Liver (tissue), 3 donors: ENCODE measurements around the gene USP17L21.
"Not testable (repeated sequence)": the region's sequence is repeated elsewhere in the genome, so short reads cannot be mapped to it uniquely, and the experiment has no call there.

Experiments
- ATF3 ChIP-seq: IDR thresholded peaks from 2 replicates; pipeline ENCODE4 v1.6.1; 2016; ENCODE audit warnings: antibody characterized with exemption
- CTCF ChIP-seq: fragments of 150-350 bp; IDR thresholded peaks from 2 replicates; pipeline ENCODE4 v1.5.1; 2017; ENCODE audit warnings: improper control_type of control experiment, low read depth, low read length; ENCODE audit not compliant: missing input control
- EGR1 ChIP-seq, 2 donors: IDR thresholded peaks; 2 replicates each; pipeline ENCODE4 v1.6.1; 2016 to 2018; ENCODE audit warnings: antibody characterized with exemption in 2 of 2, low read depth in 2 of 2
- FOXA1 ChIP-seq: IDR thresholded peaks from 2 replicates; pipeline ENCODE4 v1.6.1; 2016; ENCODE audit warnings: antibody characterized with exemption
- GABPA ChIP-seq, 2 donors: IDR thresholded peaks in 1 of 2; conservative IDR thresholded peaks in 1 of 2; 2 replicates each; pipeline ENCODE4 v1.6.1; 2016; ENCODE audit warnings: antibody characterized with exemption in 2 of 2, mild to moderate bottlenecking in 1 of 2, moderate library complexity in 1 of 2
- HNF4G ChIP-seq: IDR thresholded peaks from 2 replicates; pipeline ENCODE4 v1.6.1; 2016; ENCODE audit warnings: antibody characterized with exemption
- JUND ChIP-seq, 2 donors: IDR thresholded peaks; 2 replicates each; pipeline ENCODE4 v1.6.1; 2016; ENCODE audit warnings: antibody characterized with exemption in 2 of 2
- RAD21 ChIP-seq, 2 donors: IDR thresholded peaks; 2 replicates each; pipeline ENCODE4 v1.6.1; 2016; ENCODE audit warnings: antibody characterized with exemption in 2 of 2, mild to moderate bottlenecking in 2 of 2
- REST ChIP-seq: IDR thresholded peaks from 2 replicates; pipeline ENCODE4 v1.6.1; 2016; ENCODE audit warnings: antibody characterized with exemption, mild to moderate bottlenecking
- SP1 ChIP-seq: IDR thresholded peaks from 2 replicates; pipeline ENCODE4 v1.6.1; 2018; ENCODE audit warnings: antibody characterized with exemption, mild to moderate bottlenecking
- YY1 ChIP-seq: IDR thresholded peaks from 2 replicates; pipeline ENCODE4 v1.6.1; 2016; ENCODE audit warnings: antibody characterized with exemption, mild to moderate bottlenecking
- donor health status: healthy.
- donor health status: healthy.

- not testable (repeated sequence) for TF ChIP-seq CTCF; RAD21 (IDR thresholded peaks at IDR 0.05); FOXA1; EGR1 (IDR thresholded peaks at IDR 0.05; ENCODE audit: low read depth in 2 of 2); SP1; REST; JUND (IDR thresholded peaks at IDR 0.05); GABPA (IDR thresholded peaks at IDR 0.05 in 1 of 2, conservative IDR thresholded peaks at IDR 0.05 in 1 of 2); HNF4G; ATF3; YY1
Measured at GRCh38 chr4:9224596-9224995, 38.1 kb upstream of the USP17L21 start, which contains the start of gene USP17L13.
